GM23248 (cell line): Measurements from ENCODE around the gene DUS1L. TPM values are rescaled to one million over a fixed set of nuclear protein-coding genes. Genes with fewer than 3 reads are reported as not detected.

Source experiments
- DNase-seq: peaks from one replicate; pipeline ENCODE4 v3.0.0-alpha.2; 2015
- H2AFZ ChIP-seq: fragments of 200-600 bp; sonication (generic); 2 replicates; pipeline ENCODE4 v1.6.1; 2016; ENCODE audit warnings: antibody characterized with exemption
- H3F3A ChIP-seq: fragments of 200-600 bp; sonication (generic); 2 replicates; pipeline ENCODE4 v1.6.1; 2016; ENCODE audit warnings: mild to moderate bottlenecking, antibody characterized with exemption, mixed run types; ENCODE audit not compliant: insufficient read depth
- H3K27ac ChIP-seq: fragments of 200-600 bp; sonication (generic); 2 replicates; pipeline ENCODE4 v1.5.1; 2016; ENCODE audit warnings: mild to moderate bottlenecking
- H3K27me3 ChIP-seq: fragments of 200-600 bp; sonication (generic); replicated peaks from 2 replicates; pipeline ENCODE4 v1.6.1; 2016; ENCODE audit warnings: mild to moderate bottlenecking; ENCODE audit not compliant: insufficient read depth
- H3K36me3 ChIP-seq: fragments of 200-600 bp; sonication (generic); 2 replicates; pipeline ENCODE4 v1.6.1; 2016; ENCODE audit warnings: low read depth, mild to moderate bottlenecking
- H3K4me1 ChIP-seq: fragments of 200-600 bp; sonication (generic); 2 replicates; pipeline ENCODE4 v1.6.1; 2016; ENCODE audit warnings: mild to moderate bottlenecking; ENCODE audit not compliant: insufficient read depth
- H3K4me2 ChIP-seq: fragments of 200-600 bp; sonication (generic); one replicate; pipeline ENCODE4 v1.6.1; 2016; ENCODE audit warnings: mild to moderate bottlenecking; ENCODE audit not compliant: unreplicated experiment
- H3K4me3 ChIP-seq: fragments of 200-600 bp; sonication (generic); 2 replicates; pipeline ENCODE4 v1.5.1; 2016; ENCODE audit warnings: mild to moderate bottlenecking
- H3K79me2 ChIP-seq: fragments of 200-600 bp; sonication (generic); 2 replicates; pipeline ENCODE4 v1.6.1; 2016; ENCODE audit warnings: mild to moderate bottlenecking; ENCODE audit not compliant: insufficient read depth
- H3K9ac ChIP-seq: fragments of 200-600 bp; sonication (generic); 2 replicates; pipeline ENCODE4 v1.6.1; 2016; ENCODE audit warnings: mild to moderate bottlenecking
- H3K9me2 ChIP-seq: fragments of 200-600 bp; sonication (generic); 2 replicates; pipeline ENCODE4 v1.6.1; 2016; ENCODE audit warnings: mixed run types, mild to moderate bottlenecking, moderate library complexity; ENCODE audit not compliant: insufficient read depth
- H3K9me3 ChIP-seq: fragments of 200-600 bp; sonication (generic); one replicate; pipeline ENCODE4 v1.6.1; 2017; ENCODE audit warnings: low read depth
- H4K20me1 ChIP-seq: fragments of 200-600 bp; sonication (generic); 2 replicates; pipeline ENCODE4 v1.6.0; 2016; ENCODE audit not compliant: insufficient read depth
- EZH2 ChIP-seq: fragments of 200-600 bp; sonication (generic); IDR thresholded peaks from 2 replicates; pipeline ENCODE4 v1.6.1; 2018; ENCODE audit warnings: antibody characterized with exemption, mild to moderate bottlenecking; ENCODE audit not compliant: insufficient read depth, poor library complexity, severe bottlenecking
- EZH2phosphoT487 ChIP-seq: fragments of 200-600 bp; sonication (generic); IDR thresholded peaks from 2 replicates; pipeline ENCODE4 v1.6.1; 2018; ENCODE audit warnings: antibody characterized with exemption, moderate library complexity, mild to moderate bottlenecking, low read depth; ENCODE audit not compliant: insufficient read depth
- WGBS, 2 experiments: methylation state at CpG; one replicate each; pipeline ENCODE4 v1.1.6; 2015 to 2017; ENCODE audit warnings: low lambda C conversion rate in 2 of 2, low coverage in 1 of 2; ENCODE audit errors: missing lambda C conversion rate in 2 of 2; 5-methylcytosine and 5-hydroxymethylcytosine counted together
- in situ Hi-C: fragments of 300-500 bp; cut with MboI; formaldehyde crosslinking; loops from 2 replicates; pipeline ENCODE4 v1.15.0; 2020
- polyA plus RNA-seq: library from polyadenylated mRNA; unstranded; fragments of >200 nt; fragmentation: Nextera tagmentation; extraction: Ambion mirVana; gene quantifications from 2 replicates; pipeline ENCODE4 v1.2.1, GENCODE V29; 2016
- total RNA-seq: library from RNA; depleted of rRNA; stranded (reverse); fragments of >200 nt; shearing (Covaris generic); gene quantifications from 2 replicates; pipeline ENCODE4 v1.2.3, GENCODE V29; 2014

Gene DUS1L
- total and polyA plus RNA-seq, 2 experiments from 2014 or later, result 13.3 to 61.2 TPM

GRCh38 chr17:82053130-82053529, 12.5 kb downstream of the DUS1L start:
- in situ Hi-C loops, result no loop called here
- WGBS, 2 experiments, result 76 to 82% methylated on average over 17 to 19 of the region's 19 CpGs

GRCh38 chr17:82052638-82053059, 13.0 kb downstream of the DUS1L start:
- Histone ChIP-seq H3K4me2 (peak overlapping the region; percentile 98), H3K4me3 (peak overlapping the region; percentile 98), H3K27ac (0 out of 2 replicates have a peak overlapping the region, but pooled peaks have one; percentile 26), H4K20me1 (no peaks in the 10 kb centered on the region), H3K79me2 (peaks cover 33% of the 10 kb centered on the region), H3K9me3 (no peaks in the 10 kb centered on the region), H3F3A (no peaks in the 10 kb centered on the region), H3K9me2 (no peaks in the 10 kb centered on the region), H3K9ac (peak overlapping the region; percentile 86), H3K36me3 (no peaks in the 10 kb centered on the region), H2AFZ (no peak overlapping the region), H3K27me3 (no peaks in the 10 kb centered on the region), H3K4me1 (peaks cover 6% of the 10 kb centered on the region)
- whole genome bisulfite sequencing, 2 experiments, result 17 to 27% methylated on average over 10 to 19 of the region's 19 CpGs
- in situ Hi-C loops, result no loop called here
- no peak for TF ChIP-seq EZH2phosphoT487
- TF ChIP-seq EZH2, result no peak
- peak; percentile 55 for DNase-seq

More at GRCh38 chr17:82053130-82053529, 12.5 kb downstream of the DUS1L start:
- Histone ChIP-seq H3K27me3 (no peaks in the 10 kb centered on the region), H3K4me1 (peaks cover 6% of the 10 kb centered on the region), H2AFZ (no peak overlapping the region), H3K4me2 (peak overlapping the region; percentile 98), H3K4me3 (peak overlapping the region; percentile 98), H3K9ac (peak overlapping the region; percentile 86), H3F3A (no peaks in the 10 kb centered on the region), H3K79me2 (peaks cover 33% of the 10 kb centered on the region), H3K36me3 (no peaks in the 10 kb centered on the region), H3K9me2 (no peaks in the 10 kb centered on the region), H4K20me1 (no peaks in the 10 kb centered on the region), H3K27ac (no peak overlapping the region), H3K9me3 (no peaks in the 10 kb centered on the region)
- DNase-seq, result no peak
- no peak for TF ChIP-seq EZH2
- TF ChIP-seq EZH2phosphoT487, result no peak

- WGBS, 2 experiments, result 1 to 3% methylated on average over 22 to 80 of the region's 94 CpGs
- DNase-seq, result peak; percentile 85
Observed at GRCh38 chr17:82051776-82052637, 13.6 kb downstream of the DUS1L start, which contains the start of the genes GPS1 and RFNG. GPS1 (plus strand) TSS chr17:82051898; CDS start chr17:82051932, 34 bp downstream. RFNG (minus strand) TSS chr17:82051811; CDS start chr17:82051766, 45 bp downstream.

GRCh38 chr17:82050761-82051641, 14.6 kb downstream of the DUS1L start:
- Histone ChIP-seq H4K20me1 (no peaks in the 10 kb centered on the region), H3K9me3 (no peaks in the 10 kb centered on the region), H3K27me3 (no peaks in the 10 kb centered on the region), H3K9me2 (no peaks in the 10 kb centered on the region), H2AFZ (peak overlapping the region; percentile 51), H3K79me2 (peaks cover 33% of the 10 kb centered on the region), H3K9ac (peak overlapping the region; percentile 86), H3K27ac (no peak overlapping the region), H3F3A (no peaks in the 10 kb centered on the region), H3K4me3 (peak overlapping the region; percentile 98), H3K36me3 (no peaks in the 10 kb centered on the region), H3K4me1 (peaks cover 6% of the 10 kb centered on the region), H3K4me2 (peak overlapping the region; percentile 65)
- TF ChIP-seq EZH2 (no peak), EZH2phosphoT487 (no peak)
- in situ Hi-C loops, result no loop called here
- WGBS, 2 experiments, result 16 to 28% methylated on average over 35 to 58 of the region's 79 CpGs
- DNase-seq, result peak; percentile 56

More at GRCh38 chr17:82051776-82052637, 13.6 kb downstream of the DUS1L start, which contains the start of the genes GPS1 and RFNG:
- TF ChIP-seq EZH2 (no peak), EZH2phosphoT487 (no peak)
- H3K9me2 ChIP-seq, result no peaks in the 10 kb centered on the region
- no peaks in the 10 kb centered on the region for H3F3A ChIP-seq
- H3K4me3 ChIP-seq, result peak within 1 kb of the TSS; percentile 98
- peak within 1 kb of the TSS; percentile 51 for H2AFZ ChIP-seq
- H3K9me3 ChIP-seq, result no peaks in the 10 kb centered on the region
- H3K79me2 ChIP-seq, result peaks cover 33% of the 10 kb centered on the region
- H4K20me1 ChIP-seq, result no peaks in the 10 kb centered on the region
- in situ Hi-C loops, result no loop called here
- H3K4me2 ChIP-seq, result peak within 1 kb of the TSS; percentile 98
- H3K9ac ChIP-seq, result peak within 1 kb of the TSS; percentile 86
- no peaks in the 10 kb centered on the region for H3K36me3 ChIP-seq
- H3K27ac ChIP-seq, result peak within 1 kb of the TSS; percentile 26; the same call in 1 of the 2 replicates
- no peaks in the 10 kb centered on the region for H3K27me3 ChIP-seq
- peaks cover 6% of the 10 kb centered on the region for H3K4me1 ChIP-seq
